H1 (cell line): ENCODE data around the gene MID1. TPM values are rescaled to one million over a fixed set of nuclear protein-coding genes. Genes with fewer than 3 reads are reported as not detected.

ENCODE experiments used
- CTCF ChIA-PET: fragments of 300-600 bp; sonication (Branson Sonifier 250); formaldehyde crosslinking; loops from one replicate; lab custom pipeline; 2021; ENCODE audit not compliant: partially characterized antibody; lab: Charles Lee
- POLR2A ChIA-PET: fragments of 300-600 bp; sonication (Branson Sonifier 250); formaldehyde crosslinking; loops from one replicate; lab custom pipeline; 2021; ENCODE audit warnings: inconsistent platforms; ENCODE audit not compliant: partially characterized antibody; lab: Charles Lee
- DNase-seq, 2 experiments: peaks; one replicate each; pipeline versions ENCODE4 v3.0.0 to v3.0.0-alpha.2; 2010 to 2022; ENCODE audit warnings: low spot score in 2 of 2, low read depth in 1 of 2, mixed read lengths in 1 of 2
- FAIRE-seq: peaks from 2 replicates; lab custom pipeline; 2011; peaks lifted over from hg19 to GRCh38; lab: Jason Lieb, UNC
- H2AFZ ChIP-seq: 2 replicates; pipeline ENCODE4 v1.8.1; 2012; ENCODE audit warnings: low read length, inconsistent platforms
- H2AK5ac ChIP-seq: 2 replicates; pipeline ENCODE4 v1.6.1; 2013; ENCODE audit warnings: low read depth, low read length
- H2BK120ac ChIP-seq: replicated peaks from 2 replicates; pipeline ENCODE3; 2013; ENCODE audit warnings: low read depth, low read length, inconsistent platforms
- H2BK12ac ChIP-seq: 2 replicates; pipeline ENCODE4 v1.6.1; 2013; ENCODE audit warnings: low read depth, low read length
- H2BK15ac ChIP-seq: 2 replicates; pipeline ENCODE4 v1.6.1; 2013; ENCODE audit warnings: low read length
- H2BK20ac ChIP-seq: 2 replicates; pipeline ENCODE4 v1.6.1; 2013; ENCODE audit warnings: low read length
- H2BK5ac ChIP-seq: 2 replicates; pipeline ENCODE4 v1.6.1; 2013; ENCODE audit warnings: low read depth, low read length
- H3K14ac ChIP-seq: 2 replicates; pipeline ENCODE4 v1.6.1; 2013; ENCODE audit warnings: inconsistent platforms; ENCODE audit not compliant: insufficient read length
- H3K18ac ChIP-seq: 2 replicates; pipeline ENCODE4 v1.6.1; 2013; ENCODE audit warnings: low read length; ENCODE audit errors: extremely low read depth
- H3K23ac ChIP-seq: 2 replicates; pipeline ENCODE4 v1.6.1; 2013; ENCODE audit warnings: inconsistent platforms; ENCODE audit not compliant: insufficient read length
- H3K23me2 ChIP-seq: 2 replicates; pipeline ENCODE4 v1.6.1; 2013; ENCODE audit warnings: low read depth, low read length
- H3K27ac ChIP-seq: 2 replicates; pipeline ENCODE4 v1.6.1; 2011; ENCODE audit warnings: low read depth, low read length, inconsistent platforms
- H3K27me3 ChIP-seq, 4 experiments: replicated peaks in 1 of 4; 1 replicate in 1 of 4; 2 replicates in 3 of 4; pipeline versions ENCODE4 v1.6.1 to v1.8.1; 2011 to 2013; ENCODE audit warnings: low read length in 3 of 4, mild to moderate bottlenecking in 3 of 4, inconsistent platforms in 2 of 4, mixed read lengths in 2 of 4, moderate library complexity in 1 of 4; ENCODE audit not compliant: control insufficient read depth in 3 of 4, insufficient read depth in 3 of 4; ENCODE audit errors: extremely low read depth in 1 of 4
- H3K36me3 ChIP-seq, 4 experiments: 2 replicates each; pipeline versions ENCODE4 v1.6.1 to v1.8.1; 2011 to 2013; ENCODE audit warnings: mild to moderate bottlenecking in 4 of 4, low read length in 3 of 4, moderate library complexity in 2 of 4, control low read depth in 1 of 4, inconsistent platforms in 1 of 4; ENCODE audit not compliant: insufficient read depth in 4 of 4, control insufficient read depth in 2 of 4
- H3K4ac ChIP-seq: replicated peaks from 2 replicates; pipeline ENCODE3; 2013; ENCODE audit warnings: low read length, low read depth, mixed read lengths, inconsistent platforms; ENCODE audit not compliant: insufficient read length
- H3K4me1 ChIP-seq, 4 experiments: replicated peaks in 1 of 4; 1 replicate in 1 of 4; 2 replicates in 3 of 4; pipeline versions ENCODE4 v1.6.1 to v1.8.1; 2011 to 2013; ENCODE audit warnings: low read length in 3 of 4, inconsistent platforms in 2 of 4, mixed read lengths in 1 of 4; ENCODE audit not compliant: insufficient read depth in 4 of 4, control insufficient read depth in 3 of 4
- H3K4me2 ChIP-seq, 2 experiments: 2 replicates each; pipeline versions ENCODE4 v1.6.1 to v1.8.1; 2011 to 2013; ENCODE audit warnings: low read depth in 2 of 2, low read length in 2 of 2, control low read depth in 1 of 2, inconsistent platforms in 1 of 2, mild to moderate bottlenecking in 1 of 2; ENCODE audit not compliant: insufficient read depth in 1 of 2
- H3K4me3 ChIP-seq, 4 experiments: fragments of 200-600, 300-600 bp in 1 of 4; sonication (generic), shearing (Covaris generic), sonication (Bioruptor Twin) in 1 of 4; 2 replicates each; pipeline versions ENCODE4 v1.5.1 to v1.8.1; 2011 to 2016; ENCODE audit warnings: low read length in 4 of 4, low read depth in 3 of 4, control low read depth in 2 of 4, inconsistent platforms in 2 of 4, mild to moderate bottlenecking in 2 of 4, mixed read lengths in 1 of 4, moderate library complexity in 1 of 4; ENCODE audit not compliant: insufficient read depth in 2 of 4; ENCODE audit errors: extremely low read depth in 1 of 4
- H3K56ac ChIP-seq: replicated peaks from 2 replicates; pipeline ENCODE3; 2013; ENCODE audit warnings: low read depth, mild to moderate bottlenecking, mixed read lengths, low read length, inconsistent platforms; ENCODE audit not compliant: insufficient read length
- H3K79me1 ChIP-seq: 2 replicates; pipeline ENCODE4 v1.6.1; 2013; ENCODE audit warnings: low read depth, low read length, control low read depth
- H3K79me2 ChIP-seq, 2 experiments: 2 replicates each; pipeline versions ENCODE4 v1.6.1 to v1.8.1; 2012 to 2013; ENCODE audit warnings: low read length in 2 of 2, mild to moderate bottlenecking in 2 of 2, inconsistent platforms in 1 of 2; ENCODE audit not compliant: insufficient read depth in 2 of 2, control insufficient read depth in 1 of 2
- H3K9ac ChIP-seq, 4 experiments: replicated peaks in 1 of 4; 1 replicate in 1 of 4; 2 replicates in 3 of 4; pipeline versions ENCODE4 v1.6.1 to v1.8.1; 2011 to 2013; ENCODE audit warnings: low read depth in 3 of 4, low read length in 3 of 4, control low read depth in 2 of 4, mild to moderate bottlenecking in 2 of 4, moderate library complexity in 2 of 4, inconsistent platforms in 1 of 4; ENCODE audit errors: extremely low read depth in 1 of 4
- H3K9me3 ChIP-seq, 2 experiments: 2 replicates each; pipeline versions ENCODE4 v1.6.1 to v1.8.1; 2012 to 2013; ENCODE audit warnings: mild to moderate bottlenecking in 2 of 2, moderate library complexity in 2 of 2, control low read depth in 1 of 2, inconsistent platforms in 1 of 2, low read depth in 1 of 2, low read length in 1 of 2, mixed read lengths in 1 of 2; ENCODE audit not compliant: insufficient read depth in 2 of 2
- H4K20me1 ChIP-seq, 2 experiments: replicated peaks in 1 of 2; 2 replicates each; pipeline versions ENCODE3 to v1.8.1; 2011 to 2013; ENCODE audit warnings: inconsistent platforms in 2 of 2, low read length in 2 of 2, mild to moderate bottlenecking in 1 of 2; ENCODE audit not compliant: insufficient read depth in 2 of 2, control insufficient read depth in 1 of 2
- H4K5ac ChIP-seq: 2 replicates; pipeline ENCODE4 v1.6.1; 2013; ENCODE audit warnings: low read length, low read depth, mixed read lengths, inconsistent platforms; ENCODE audit not compliant: insufficient read length
- H4K8ac ChIP-seq: 2 replicates; pipeline ENCODE4 v1.8.0; 2013; ENCODE audit warnings: mild to moderate bottlenecking, moderate library complexity, low read length, inconsistent platforms; ENCODE audit not compliant: insufficient read depth; ENCODE audit errors: extremely low read depth
- H4K91ac ChIP-seq: replicated peaks from 2 replicates; pipeline ENCODE3; 2013; ENCODE audit warnings: low read length, mixed read lengths, inconsistent platforms; ENCODE audit not compliant: insufficient read length
- CHD1 ChIP-seq: IDR thresholded peaks from 2 replicates; pipeline ENCODE4 v1.6.1; 2012; ENCODE audit warnings: low read depth, low read length, improper control_type of control experiment
- CREB1 ChIP-seq: IDR thresholded peaks from 2 replicates; pipeline ENCODE4 v1.6.1; 2012; ENCODE audit warnings: inconsistent platforms
- SUZ12 ChIP-seq: fragments of 200-600 bp; sonication (generic); IDR thresholded peaks from 2 replicates; pipeline ENCODE4 v1.6.1; 2012; ENCODE audit warnings: mild to moderate bottlenecking, inconsistent platforms, low read length, moderate library complexity, mixed read lengths
- TAF1 ChIP-seq: IDR thresholded peaks from 2 replicates; pipeline ENCODE4 v1.6.1; 2011; ENCODE audit warnings: mild to moderate bottlenecking, low read depth, low read length
- WGBS, 2 experiments: shearing (Covaris generic) in 1 of 2; methylation state at CpG; one replicate each; pipeline versions ENCODE4 v1.1.6 to v1.1.7; 2013 to 2015; ENCODE audit warnings: low lambda C conversion rate in 2 of 2, mixed read lengths in 2 of 2, inconsistent platforms in 1 of 2, low coverage in 1 of 2, missing lambda C conversion rate in 1 of 2; ENCODE audit not compliant: insufficient replicate concordance in 2 of 2, insufficient coverage in 1 of 2, insufficient read length in 1 of 2; ENCODE audit errors: extremely low coverage in 1 of 2, missing lambda C conversion rate in 1 of 2; 5-methylcytosine and 5-hydroxymethylcytosine counted together
- polyA plus RNA-seq, 7 experiments: library from polyadenylated mRNA; depleted of rRNA in 3 of 7; stranded (reverse) in 5 of 7; unstranded in 2 of 7; fragments of >200 nt in 5 of 7; fragments of 200-250 nt in 2 of 7; gene quantifications; 1 replicate in 5 of 7; 2 replicates in 1 of 7; 4 replicates in 1 of 7; pipeline versions ENCODE4 v1.2.1 to v1.2.3, GENCODE V29; 2011 to 2013; ENCODE audit warnings: missing spikeins in 2 of 7, mixed read lengths in 2 of 7
- total RNA-seq: library from RNA; stranded (reverse); fragmentation: NEBNext Ultra II Directional; extraction: Animal tissue kit (Norgen Biotek cat#: 25700); gene quantifications from 2 replicates; pipeline ENCODE4 v1.2.1, GENCODE V29; 2021

MID1 gene
- total and polyA plus RNA-seq, 2 of the 8 experiments (the other 6 are each of a cell fraction or from before 2014, with no cell fraction given), result 12.9 to 54.3 TPM

DNA sequence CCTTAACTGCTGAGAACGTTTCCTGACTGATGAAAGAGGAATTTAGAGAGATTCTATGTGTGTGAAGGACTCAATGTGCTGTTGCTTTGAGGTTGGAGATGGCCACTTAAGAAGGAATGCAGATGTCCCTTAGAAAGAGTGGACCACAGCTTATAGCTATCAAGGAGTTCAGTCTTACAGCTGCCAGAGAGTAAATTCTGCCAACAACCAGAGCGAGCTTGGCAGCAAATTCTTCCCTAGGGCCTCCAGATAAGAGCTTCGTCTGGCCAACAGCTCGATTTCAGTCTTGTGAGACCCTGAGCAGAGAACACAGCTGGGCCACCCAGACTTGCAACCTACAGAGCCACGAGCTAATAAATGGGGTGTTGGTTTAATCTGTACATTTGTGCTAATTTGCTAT lies 21.8 kb downstream of the MID1 start:
- Histone ChIP-seq H3K79me1 (no peaks in the 10 kb centered on the region), H3K9ac (no peak overlapping the region), H3K4me1 (peaks cover 0 to 6% (median 4%) of the 10 kb centered on the region in 4 experiments; a peak in 4 of 7 replicates), H3K9me3 (no peaks in the 10 kb centered on the region), H2AFZ (no peak overlapping the region), H3K23ac (no peak overlapping the region), H2BK20ac (no peak overlapping the region), H3K4me3 (no peak overlapping the region), H2BK12ac (no peak overlapping the region), H3K14ac (no peak overlapping the region), H3K36me3 (no peaks in the 10 kb centered on the region), H2BK15ac (no peak overlapping the region), H2BK5ac (no peak overlapping the region; the same call in 1 of the 2 replicates), H3K27me3 (no peaks in the 10 kb centered on the region), H4K91ac (no peak overlapping the region), H4K20me1 (no peaks in the 10 kb centered on the region), H2AK5ac (no peak overlapping the region), H3K23me2 (no peaks in the 10 kb centered on the region), H3K56ac (no peak overlapping the region), H4K8ac (no peak overlapping the region), H3K4me2 (no peak overlapping the region), H3K4ac (no peak overlapping the region), H3K79me2 (peaks cover 0 to 83% of the 10 kb centered on the region in 2 experiments; a peak in 2 of 4 replicates), H4K5ac (no peak overlapping the region), H2BK120ac (no peak overlapping the region), H3K18ac (no peak overlapping the region), H3K27ac (no peak overlapping the region)
- POLR2A ChIA-PET, result no interaction called here
- DNase-seq (no peak), FAIRE-seq (no peak)
- WGBS, 2 experiments, result 87% methylated on average over 5 of the region's 5 CpGs; no CpG with 5 or more reads in 1 of the 2 experiments
- CTCF ChIA-PET, result interaction anchor here (0.8 to 1.8 kb wide), 10 partner anchors 18 to 408 kb away, joined by 3 to 10 read pairs (median 4); partner anchors contain the start of gene MID1
- TF ChIP-seq CREB1 (no peak), TAF1 (no peak), CHD1 (no peak), SUZ12 (no peak)
